Measurements from ENCODE around the gene GOLGA6L2.
"Not testable (repeated sequence)": the region's sequence is repeated elsewhere in the genome, so short reads cannot be mapped to it uniquely, and the experiment has no call there.

The GOLGA6L2 gene

DNA sequence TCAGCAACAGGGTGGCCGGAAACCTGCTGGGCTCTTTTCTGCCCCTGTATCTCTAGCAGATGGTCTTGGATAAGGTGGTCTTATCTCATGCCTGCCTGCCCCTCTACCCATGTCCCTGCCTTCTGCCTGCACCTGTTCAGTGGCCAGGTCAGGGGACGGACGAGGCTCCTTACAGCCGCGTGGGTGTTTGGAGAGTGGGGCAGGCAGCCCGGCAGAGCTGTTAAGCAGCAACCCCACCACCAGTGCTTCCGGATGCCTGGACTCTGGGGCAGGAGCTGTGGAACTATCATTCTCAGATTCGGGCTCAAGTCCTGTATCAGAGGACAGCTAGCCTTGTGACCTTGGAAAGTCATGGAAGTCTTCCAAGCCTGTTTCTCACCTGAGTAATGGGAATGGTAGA lies 21.7 kb downstream of the GOLGA6L2 start:
- DNase-seq (ENCODE audit: low read depth, low spot score): not testable (repeated sequence)

DNA sequence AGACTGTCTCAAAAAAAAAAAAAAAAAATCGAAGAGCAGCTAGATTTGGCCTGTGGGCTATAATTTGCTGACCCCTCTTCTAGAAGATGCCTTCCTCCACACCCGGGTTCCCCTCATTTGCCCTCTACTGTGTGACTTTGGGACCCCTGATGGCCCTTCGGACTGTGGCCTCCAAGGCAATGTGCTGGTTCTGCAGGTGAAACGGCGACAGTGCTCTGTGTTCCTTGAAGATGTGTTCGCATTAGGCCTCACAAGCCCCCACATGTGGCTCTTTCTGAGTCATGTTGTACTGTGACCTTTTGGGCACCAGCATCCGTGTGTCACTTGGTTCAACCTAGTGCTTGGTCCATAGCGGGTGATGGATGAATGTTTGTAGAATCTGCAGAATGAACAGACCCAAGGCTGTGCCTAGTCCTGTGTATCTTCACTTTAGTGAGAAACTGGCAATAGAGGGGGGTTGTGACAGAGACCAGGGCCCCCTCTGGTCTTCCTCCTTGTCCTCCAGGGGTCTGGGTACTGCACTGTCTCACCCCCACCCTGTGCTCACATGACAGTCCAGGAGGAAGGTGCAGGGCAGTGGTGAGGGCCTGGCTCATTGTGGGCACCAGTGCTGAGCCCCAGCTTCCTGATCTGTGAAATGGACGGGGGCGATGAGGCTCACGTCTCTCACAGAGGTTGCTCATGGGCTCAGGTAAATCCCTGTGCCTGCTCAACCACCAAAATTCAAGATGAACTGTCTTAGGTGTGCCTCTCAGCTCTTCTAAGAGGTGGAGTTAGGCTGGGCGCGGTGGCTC lies 22.7 kb downstream of the GOLGA6L2 start:
- no peak for DNase-seq (ENCODE audit: low read depth, low spot score)

DNA sequence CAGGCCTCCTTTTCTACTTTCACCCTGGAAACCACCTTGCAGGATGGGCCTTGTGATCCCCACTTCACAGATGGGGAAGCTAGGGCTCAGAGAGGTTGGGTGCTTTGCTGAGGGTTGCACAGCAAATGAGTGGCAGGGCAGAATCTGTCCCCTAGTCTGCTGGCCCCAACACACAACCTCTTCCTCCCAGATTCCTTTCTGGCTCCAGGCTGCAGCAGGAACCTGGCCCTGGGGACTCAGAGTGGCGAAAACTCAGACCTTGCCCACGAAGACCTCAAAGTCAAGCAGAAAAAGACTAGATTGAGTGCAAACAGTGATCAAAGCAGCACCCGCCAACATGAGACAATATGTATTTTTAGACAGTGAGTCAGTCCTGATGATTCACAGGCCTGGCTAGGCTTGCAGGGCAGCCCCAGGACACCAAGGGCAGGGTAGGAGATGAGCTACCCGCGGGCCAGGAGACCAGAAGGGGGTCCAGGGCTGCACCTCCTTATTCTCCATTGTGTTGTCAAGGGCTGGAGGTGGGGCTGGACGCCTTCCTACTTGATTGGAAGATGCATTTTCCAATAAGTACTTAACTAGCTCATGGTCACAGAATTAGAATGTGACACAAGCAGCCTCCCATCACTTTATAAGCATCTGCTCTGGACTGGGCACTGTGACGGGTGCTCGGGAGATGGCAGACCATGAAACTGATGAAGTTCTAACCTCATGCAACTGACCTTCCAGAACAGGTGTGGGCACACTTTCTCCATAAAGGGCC lies 23.9 kb downstream of the GOLGA6L2 start:
- DNase-seq (ENCODE audit: low read depth, low spot score): no peak

DNA sequence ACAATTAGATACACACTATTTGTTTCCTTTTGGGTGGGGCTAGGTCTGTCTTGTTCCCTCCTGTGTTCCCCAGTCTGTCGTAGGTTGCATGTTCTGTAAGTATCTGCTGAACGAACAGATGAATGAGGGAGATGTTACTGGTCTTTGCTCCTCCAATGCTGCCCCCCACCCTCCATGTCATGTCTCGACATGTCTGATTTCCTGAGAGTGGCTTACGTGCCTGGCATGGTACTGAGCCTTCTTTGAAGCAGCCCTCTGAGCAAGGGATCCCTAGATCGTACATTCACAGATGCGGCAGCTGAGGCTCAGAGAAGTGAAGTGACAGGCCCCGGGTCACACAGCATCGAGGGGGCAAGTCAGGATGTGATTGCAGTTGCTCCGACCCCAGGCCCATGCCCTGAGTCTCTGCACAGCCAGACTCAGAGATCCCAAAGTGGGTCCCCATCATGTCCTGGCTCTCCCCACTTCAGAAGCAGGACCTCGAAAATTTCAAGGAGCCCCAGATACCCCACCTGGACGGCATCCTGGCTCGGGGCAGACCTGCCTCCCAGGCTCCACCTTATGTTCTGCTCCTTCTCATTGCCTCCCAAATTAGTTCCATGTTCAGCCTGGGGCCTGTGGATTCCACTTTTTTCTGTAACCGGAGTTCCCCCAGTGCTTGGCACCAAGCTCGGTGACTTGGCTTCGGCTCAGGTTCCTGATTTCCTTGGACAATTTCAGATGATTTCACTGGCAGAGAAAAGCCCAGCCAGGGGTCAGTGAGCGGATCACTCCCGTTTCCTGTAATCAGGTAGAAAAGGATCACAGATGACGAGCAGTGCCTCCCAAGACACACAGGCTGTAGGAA lies 24.7 kb downstream of the GOLGA6L2 start:
- DNase-seq (ENCODE audit: low read depth, low spot score): no peak

DNA sequence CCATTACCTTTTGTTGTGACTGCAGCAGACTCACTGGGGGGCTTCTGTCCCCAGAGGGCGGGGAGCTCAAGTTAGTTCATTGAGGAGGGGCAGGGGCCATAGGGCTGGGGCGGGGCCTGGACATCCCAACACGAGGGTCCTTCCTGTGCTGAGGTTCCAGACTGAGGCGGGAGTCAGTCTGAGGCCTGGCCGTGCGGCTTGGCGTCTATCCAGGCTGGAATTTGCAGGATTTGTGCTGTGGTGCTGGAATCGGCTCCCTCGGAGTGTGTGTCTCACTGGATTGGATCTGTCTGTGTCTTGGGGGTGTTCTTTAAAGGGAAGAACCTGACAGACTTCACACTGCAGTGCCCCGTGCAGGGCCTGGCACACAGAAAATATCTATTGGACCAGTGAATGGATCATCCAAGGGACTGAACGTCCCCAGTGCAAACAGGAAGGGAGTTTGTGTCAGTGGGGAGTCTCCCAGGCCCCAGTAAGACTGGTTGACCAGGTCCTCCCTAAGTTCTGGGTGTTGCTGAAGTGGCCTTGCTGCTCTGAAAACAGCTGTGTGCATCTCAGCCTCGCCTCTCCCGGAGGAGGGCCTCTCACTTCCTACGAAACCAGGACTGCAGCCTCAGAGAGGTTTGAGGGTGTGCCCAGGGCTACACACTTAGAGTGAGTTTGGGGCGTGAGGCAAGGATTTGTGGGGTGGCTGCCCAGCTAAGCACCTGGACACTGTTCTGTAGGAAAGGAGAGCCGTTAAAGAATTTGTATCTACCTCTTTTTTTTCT lies 26.1 kb downstream of the GOLGA6L2 start:
- no peak for DNase-seq (ENCODE audit: low read depth, low spot score)

DNA sequence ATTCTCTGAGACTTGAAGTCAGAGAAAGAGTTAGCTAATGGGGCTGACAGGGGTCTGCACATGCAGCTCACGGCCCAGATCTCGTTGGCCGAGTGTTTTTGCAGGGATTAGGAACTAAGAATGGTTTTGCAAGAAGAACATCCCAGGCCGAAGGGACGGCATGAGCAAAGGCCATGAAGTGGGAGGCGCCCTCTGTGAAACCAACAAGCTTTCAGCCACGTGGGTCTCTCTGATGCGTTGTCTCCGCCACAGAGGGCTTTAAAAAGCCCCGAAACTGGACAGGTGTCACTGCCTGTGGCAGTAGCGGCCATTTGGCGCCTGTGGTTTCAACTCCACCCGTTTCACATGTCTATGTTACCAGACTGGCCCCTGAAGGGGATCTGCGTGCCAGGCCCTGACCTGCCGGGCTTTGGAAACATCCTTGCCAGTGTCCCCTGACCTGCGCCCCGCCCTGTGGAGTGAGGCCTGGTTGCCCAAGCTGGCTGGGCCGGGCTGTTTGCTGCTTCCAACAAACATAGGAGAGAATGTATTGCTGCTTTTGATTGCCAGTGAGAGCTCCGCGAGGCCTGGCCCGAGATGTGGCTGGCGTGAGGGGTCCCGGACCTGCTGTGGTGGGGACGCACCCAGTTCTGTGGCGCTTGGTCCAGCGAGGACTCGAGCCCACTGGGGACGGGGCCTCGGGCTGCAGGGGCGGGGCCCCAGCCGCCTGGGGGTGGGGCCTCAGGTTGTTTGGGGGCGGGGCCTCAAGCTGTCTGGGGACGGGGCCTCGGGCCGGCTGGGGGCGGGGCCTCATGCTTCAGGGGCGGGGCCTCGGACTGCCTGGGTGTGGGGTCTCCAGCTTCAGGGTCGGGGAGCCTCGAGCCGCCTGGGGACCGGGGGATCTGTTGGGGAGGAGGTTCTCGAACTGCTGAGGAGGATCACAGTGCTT lies 30.4 kb downstream of the GOLGA6L2 start:
- DNase-seq (ENCODE audit: low read depth, low spot score): no peak

DNA sequence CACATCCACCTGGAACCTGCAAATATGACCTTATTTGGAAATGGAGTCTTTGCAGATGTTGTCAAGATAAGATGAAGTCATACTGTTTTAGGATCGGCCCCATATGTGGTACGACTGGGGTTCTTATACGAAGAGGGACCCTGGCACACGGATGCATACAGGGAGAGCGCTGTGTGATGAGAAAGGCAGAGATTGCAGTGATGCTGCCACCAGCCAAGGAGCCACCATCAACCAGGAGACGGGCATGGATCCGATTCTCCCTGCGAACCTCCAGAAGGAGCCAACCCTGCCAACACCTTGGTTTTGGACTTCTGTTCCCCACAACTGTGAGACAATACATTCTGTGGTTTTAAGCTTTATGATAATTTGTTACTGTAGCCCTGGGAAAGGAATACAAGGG lies 31.2 kb downstream of the GOLGA6L2 start:
- not testable (repeated sequence) for DNase-seq (ENCODE audit: low read depth, low spot score)

DNA sequence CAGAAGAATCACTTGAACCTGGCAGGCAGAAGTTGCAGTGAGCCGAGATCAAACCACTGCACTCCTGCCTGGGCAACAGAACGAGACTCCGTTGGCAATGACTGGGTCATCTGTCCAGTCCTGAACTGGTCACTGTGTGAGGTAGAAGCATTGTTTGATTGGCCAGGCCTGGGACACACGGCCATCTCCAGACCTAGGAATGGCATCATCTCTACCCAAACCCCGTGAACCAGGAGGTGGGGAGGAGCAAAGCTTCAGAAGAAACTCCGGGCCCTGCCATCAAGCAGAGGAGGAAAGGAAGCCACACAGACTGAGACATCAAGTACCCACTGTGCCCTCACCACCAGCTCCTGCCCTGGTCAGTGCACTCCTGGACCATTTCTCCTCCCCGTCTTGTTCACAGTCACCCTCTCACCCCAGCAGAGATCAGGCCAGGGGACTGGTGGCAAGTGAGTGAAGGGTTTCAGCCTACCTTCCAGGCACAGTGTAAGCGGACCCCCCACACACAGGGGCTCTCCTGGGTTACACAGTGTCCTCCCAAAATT lies 31.6 kb downstream of the GOLGA6L2 start:
- no peak for DNase-seq (ENCODE audit: low read depth, low spot score)

DNA sequence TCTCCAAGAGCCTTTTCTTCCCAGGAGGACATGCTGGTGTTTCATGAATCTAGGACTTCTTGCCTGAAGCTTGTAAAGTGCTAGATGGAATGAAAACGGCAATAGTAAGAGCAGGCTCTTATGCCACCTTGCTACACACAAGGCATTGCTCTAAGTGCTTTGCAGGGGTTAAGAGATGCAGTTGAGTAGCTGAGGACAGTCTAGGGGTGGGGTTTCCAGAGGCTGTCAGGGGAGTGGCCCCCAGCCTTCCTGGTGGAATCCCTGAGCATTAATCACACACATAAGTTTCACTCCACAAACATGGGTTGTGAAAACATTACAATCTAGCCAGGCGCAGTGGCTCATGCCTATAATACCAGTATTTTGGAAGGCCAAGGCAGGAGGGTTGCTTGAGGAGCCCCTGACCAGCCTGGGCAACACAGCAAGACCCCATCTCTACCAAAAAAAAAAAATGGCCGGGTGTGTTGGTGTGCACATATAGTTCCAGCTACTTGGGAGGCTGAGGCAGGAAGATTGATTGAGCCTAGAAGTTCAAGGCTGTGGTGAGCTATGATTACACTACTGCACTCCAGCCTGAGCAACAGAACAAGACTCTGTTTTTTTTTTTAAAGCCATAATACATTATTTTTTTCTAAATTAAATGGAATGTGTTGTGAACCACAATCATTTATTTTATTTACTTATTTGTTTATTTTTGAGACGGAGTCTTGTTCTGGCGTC lies 34.0 kb downstream of the GOLGA6L2 start:
- not testable (repeated sequence) for DNase-seq (ENCODE audit: low read depth, low spot score)

DNA sequence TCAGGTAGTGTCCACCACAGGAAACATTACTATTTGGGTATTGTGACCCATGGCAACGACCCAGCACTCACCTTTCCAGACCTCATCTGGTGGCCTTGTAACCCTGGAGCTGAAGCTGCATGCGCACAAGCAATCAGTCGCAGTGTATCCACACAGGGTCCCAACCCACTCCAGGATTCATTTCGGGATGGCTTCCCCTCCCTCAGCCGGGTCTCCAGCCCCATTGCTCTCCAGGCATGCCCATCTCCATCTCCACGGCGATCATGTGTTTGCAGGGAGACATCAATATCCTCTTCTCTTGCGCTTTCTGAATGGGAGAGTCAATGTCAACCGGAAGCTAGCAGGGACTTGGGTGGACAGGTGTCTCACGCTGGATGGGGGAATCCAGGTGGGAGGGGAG lies 35.2 kb downstream of the GOLGA6L2 start:
- no peak for DNase-seq (ENCODE audit: low read depth, low spot score)

DNA sequence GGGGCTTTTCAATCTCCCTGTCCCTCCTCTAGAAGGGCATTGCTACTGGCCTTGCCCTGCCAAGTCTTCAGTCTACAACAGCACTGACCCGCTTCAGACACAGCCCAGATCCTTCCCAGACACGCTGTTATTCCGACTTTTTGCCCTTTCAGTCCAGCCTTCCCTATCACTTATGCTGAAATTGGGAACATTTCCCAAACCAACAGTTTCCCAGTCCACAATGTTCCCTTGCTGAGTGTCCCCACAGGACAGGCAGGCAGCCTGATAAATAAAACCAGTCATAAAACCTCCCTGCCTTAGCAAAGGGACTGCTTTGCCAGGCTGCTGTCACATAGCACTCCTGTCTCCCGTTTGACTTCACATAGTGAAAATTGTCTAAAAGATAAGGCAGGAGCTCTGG lies 43.5 kb downstream of the GOLGA6L2 start:
- no peak for DNase-seq (ENCODE audit: low read depth, low spot score)

DNA sequence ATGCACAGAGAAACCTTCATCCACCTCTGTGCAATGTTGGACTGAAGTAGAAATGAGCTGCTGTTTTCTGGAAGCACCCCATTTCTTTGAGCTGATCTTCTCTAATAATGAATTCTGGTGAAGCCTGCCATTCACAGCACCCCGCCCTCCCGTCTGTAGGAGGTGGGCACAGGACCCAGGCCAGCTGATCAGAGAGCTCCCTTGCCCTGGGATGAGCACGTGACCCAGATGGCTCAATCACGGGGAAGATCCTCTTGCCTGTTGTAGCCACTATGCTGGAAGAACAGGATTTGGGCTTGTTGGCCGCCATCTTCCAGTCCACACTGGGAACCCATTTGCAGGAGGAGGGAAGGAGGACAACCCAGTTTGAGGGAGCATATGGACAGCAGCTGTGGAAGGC lies 44.5 kb downstream of the GOLGA6L2 start:
- no peak for DNase-seq (ENCODE audit: low read depth, low spot score)

DNA sequence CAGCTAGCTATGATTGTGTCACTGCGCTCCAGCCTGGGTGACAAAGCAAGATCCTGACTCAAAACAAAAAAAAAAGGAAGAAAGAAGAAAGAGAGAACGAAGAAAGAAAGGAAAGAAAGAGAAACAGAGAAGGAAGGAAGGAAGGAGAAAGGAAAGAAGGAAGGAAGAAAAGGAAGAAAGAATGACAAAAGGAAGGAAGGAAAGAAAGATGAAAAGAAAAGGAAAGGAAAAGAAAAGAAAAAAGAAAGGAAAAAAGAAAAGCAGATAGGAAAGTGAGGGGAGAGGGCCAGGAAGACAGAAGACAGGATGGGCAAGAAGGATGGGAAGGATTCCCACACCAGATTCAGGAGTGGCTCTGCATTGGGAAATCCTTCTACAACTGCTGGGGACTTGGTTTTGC lies 44.9 kb downstream of the GOLGA6L2 start:
- DNase-seq (ENCODE audit: low read depth, low spot score): no peak

DNA sequence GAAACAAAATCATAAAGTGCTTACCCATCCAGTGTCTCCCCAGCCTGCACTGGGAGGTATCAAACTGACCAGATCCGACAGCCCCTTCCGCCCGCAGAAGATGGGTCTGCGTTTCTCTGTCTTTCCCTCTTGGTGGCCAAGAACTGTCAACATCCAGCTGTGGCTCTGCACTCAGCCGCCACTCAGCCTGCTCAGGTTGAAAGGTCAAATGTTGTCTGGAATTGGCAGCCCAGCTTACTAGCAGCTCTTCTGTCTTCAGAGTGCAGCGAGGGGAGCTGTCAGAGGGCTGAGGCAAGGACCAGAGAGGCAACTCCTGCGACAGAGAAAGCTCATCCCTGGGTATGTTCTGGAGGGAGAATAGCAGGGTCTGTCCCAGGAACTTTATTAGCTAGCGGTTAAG lies 45.4 kb downstream of the GOLGA6L2 start:
- DNase-seq (ENCODE audit: low read depth, low spot score): no peak

DNA sequence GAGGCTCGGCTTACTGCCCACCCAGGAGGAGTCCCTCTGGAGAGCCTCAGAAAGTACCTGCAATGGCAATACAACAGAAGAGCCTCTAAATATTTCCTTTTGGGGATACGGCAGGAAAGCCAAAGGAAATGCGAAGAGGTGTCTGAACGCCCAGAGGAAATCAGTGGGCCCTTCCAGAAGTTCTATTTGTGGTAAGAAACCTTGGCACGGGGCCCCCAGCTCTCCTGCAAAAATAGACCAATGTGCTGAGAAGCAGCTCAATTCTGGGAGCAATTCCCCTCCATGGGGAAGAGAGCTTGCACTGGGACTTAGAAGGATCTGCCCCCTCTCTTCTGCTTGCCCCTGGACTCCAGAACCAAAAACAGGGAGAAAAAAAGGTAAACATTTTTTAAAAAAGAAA lies 47.8 kb downstream of the GOLGA6L2 start:
- not testable (repeated sequence) for DNase-seq (ENCODE audit: low read depth, low spot score)

DNA sequence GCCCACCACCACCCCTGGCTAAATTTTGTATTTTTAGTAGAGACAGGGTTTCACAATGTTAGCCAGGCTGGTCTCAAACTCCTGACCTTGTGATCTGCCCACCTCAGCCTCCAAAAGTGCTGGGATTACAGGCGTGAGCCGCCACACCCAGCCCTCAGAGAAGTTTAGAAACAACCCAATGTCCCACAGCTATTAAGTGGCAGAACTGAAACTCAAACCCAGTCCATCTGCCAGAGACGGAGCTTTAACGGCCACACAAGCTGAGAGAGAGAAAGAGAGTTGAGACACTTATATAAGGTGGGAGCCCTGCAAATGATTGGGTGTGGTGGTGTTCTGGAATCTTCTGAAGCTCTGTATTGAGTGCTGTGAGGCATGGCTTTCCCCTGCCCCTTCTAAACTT lies 48.7 kb downstream of the GOLGA6L2 start:
- DNase-seq (ENCODE audit: low read depth, low spot score): not testable (repeated sequence)

DNA sequence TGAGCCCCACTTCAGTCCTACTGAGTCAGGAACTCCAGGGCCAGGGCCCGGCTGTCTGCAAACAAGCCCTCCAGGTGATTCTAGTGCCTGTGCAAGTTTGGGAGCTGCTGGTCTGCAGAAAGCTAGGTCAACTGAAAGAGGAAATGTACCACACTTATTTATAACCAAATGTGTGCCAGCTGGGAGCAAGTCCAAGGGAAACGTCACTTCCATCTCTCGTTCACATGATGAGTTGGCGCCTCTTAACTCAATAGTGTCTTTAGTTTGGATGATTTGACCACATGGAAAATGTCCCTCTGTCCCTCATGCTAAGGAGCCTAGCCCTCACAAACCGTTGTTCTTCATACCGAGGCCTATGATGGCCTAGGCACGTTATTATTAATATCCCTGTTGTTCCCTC lies 49.3 kb downstream of the GOLGA6L2 start:
- no peak for DNase-seq (ENCODE audit: low read depth, low spot score)

DNA sequence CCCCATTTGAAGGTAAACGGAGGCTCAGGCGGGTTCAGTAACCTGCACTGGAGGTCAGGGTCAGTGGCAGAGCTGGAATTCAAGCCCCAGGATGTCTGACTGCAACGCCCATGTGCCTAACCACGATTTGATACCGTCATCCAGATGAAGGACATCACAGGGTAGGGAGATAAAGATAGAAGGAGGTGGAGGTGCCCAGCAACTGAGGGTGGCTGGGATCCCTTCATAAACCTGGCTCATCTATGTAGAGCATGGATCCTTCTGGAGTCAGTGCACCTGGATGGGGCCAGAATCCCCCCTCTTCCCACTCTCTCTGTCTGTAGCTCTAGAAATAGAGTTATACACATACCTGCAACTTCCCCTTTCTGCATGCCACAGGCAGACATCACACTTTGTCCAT lies 51.2 kb downstream of the GOLGA6L2 start:
- no peak for DNase-seq (ENCODE audit: low read depth, low spot score)

DNA sequence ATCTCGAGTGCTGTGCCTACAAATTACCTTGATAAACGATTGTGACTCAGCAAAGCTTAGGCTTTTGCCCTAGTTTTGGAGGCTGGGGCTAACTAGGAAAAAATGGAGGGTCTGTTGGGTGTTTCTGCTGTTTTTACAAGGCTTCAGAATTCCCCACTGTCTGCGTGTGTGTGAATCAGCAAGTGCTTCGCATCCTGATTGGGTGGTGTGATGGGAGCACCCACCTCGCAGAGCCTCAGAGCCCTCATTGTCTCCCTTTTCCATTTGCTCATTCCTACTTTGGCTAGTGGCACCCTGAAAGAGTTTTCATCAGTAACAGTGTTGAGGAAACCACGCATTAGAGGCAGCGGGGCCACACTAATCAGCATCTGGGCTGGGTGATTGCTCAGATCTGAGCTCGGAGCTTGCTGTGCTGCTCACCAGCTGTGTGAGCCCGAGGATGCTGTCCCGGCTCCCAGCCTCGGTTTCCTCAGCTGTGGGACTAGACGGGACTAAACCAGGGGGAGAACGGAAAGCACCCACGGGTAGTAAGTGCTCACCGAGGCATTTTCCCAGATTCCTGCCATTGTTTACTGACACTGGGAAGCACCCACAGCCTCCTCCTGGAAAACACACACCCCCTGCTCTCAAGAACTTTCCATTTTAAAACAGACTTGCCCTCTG lies 51.9 kb downstream of the GOLGA6L2 start:
- DNase-seq (ENCODE audit: low read depth, low spot score): no peak
